Prostate gland (tissue), 2 donors: Measurements from ENCODE around the gene SAYSD1. TPM values are rescaled to one million over a fixed set of nuclear protein-coding genes. Genes with fewer than 3 reads are reported as not detected.

Experiments
- DNase-seq: peaks from one replicate; pipeline ENCODE4 v3.0.0-alpha.2; 2019; ENCODE audit warnings: low spot score
- H3K27ac ChIP-seq, 2 donors: fragments of 200-600 bp; sonication (generic); 2 replicates each; pipeline ENCODE4 v1.5.1; 2017 to 2019
- H3K27me3 ChIP-seq: fragments of 200-600 bp; sonication (generic); replicated peaks from 2 replicates; pipeline ENCODE4 v1.5.1; 2019; ENCODE audit not compliant: insufficient read depth
- H3K36me3 ChIP-seq, 2 donors: fragments of 200-600 bp; sonication (generic); 1 replicate in 1 of 2; 2 replicates in 1 of 2; pipeline versions ENCODE4 v1.5.1 to v1.8.1; 2017 to 2019
- H3K4me1 ChIP-seq: fragments of 200-600 bp; sonication (generic); replicated peaks from 2 replicates; pipeline ENCODE4 v1.5.1; 2019
- H3K4me3 ChIP-seq, 2 donors: fragments of 200-600 bp; sonication (generic); 2 replicates each; pipeline ENCODE4 v1.5.1; 2017 to 2019
- H3K9me3 ChIP-seq: fragments of 200-600 bp; sonication (generic); 2 replicates; pipeline ENCODE4 v1.5.1; 2017
- CTCF ChIP-seq, 4 experiments: fragments of 200-600 bp in 2 of 4; fragments of 450-650 bp in 2 of 4; sonication (generic) in 2 of 4; IDR thresholded peaks; 1 replicate in 3 of 4; 2 replicates in 1 of 4; pipeline ENCODE4 v1.5.1; 2016 to 2019; ENCODE audit warnings: antibody characterized with exemption in 4 of 4, mild to moderate bottlenecking in 2 of 4, moderate library complexity in 2 of 4
- POLR2A ChIP-seq: fragments of 450-650 bp; IDR thresholded peaks from one replicate; pipeline ENCODE4 v1.6.1; 2016; ENCODE audit warnings: antibody characterized with exemption, mild to moderate bottlenecking
- POLR2AphosphoS5 ChIP-seq: sonication (generic); formaldehyde crosslinking; IDR thresholded peaks from one replicate; pipeline ENCODE4 v1.6.1; 2017; ENCODE audit warnings: antibody characterized with exemption
- WGBS: methylation state at CpG from one replicate; pipeline ENCODE4 v1.1.5; 2018; 5-methylcytosine and 5-hydroxymethylcytosine counted together
- intact Hi-C: fragments of 100-400 bp; cut with DNase I; formaldehyde crosslinking; loops from one replicate; pipeline ENCODE4 v1.14.2; 2022
- total RNA-seq, 2 donors: library from RNA; depleted of rRNA; stranded (reverse); fragments of >200 nt; gene quantifications; one replicate each; pipeline ENCODE4 v1.1.0, GENCODE V29; 2016

The SAYSD1 gene
- total RNA-seq, 2 donors from 2014 or later = 23.8 to 25.4 TPM

GRCh38 chr6:39076623-39077535 is 38.1 kb downstream of the SAYSD1 start:
- no peaks in the 10 kb centered on the region for H3K36me3 ChIP-seq
- H3K4me1 ChIP-seq = no peaks in the 10 kb centered on the region
- no peaks in the 10 kb centered on the region for H3K27me3 ChIP-seq
- no peak for TF ChIP-seq POLR2A
- no peak for TF ChIP-seq POLR2AphosphoS5
- intact Hi-C loops = no loop called here
- no peak overlapping the region for H3K4me3 ChIP-seq
- no peak for DNase-seq
- H3K9me3 ChIP-seq = no peaks in the 10 kb centered on the region
- WGBS = 86% methylated on average over 9 of the region's 9 CpGs
- no peak overlapping the region for H3K27ac ChIP-seq

GRCh38 chr6:39075807-39076622 is 39.0 kb downstream of the SAYSD1 start:
- no peak overlapping the region for H3K27ac ChIP-seq
- H3K9me3 ChIP-seq = no peaks in the 10 kb centered on the region
- H3K36me3 ChIP-seq = no peaks in the 10 kb centered on the region
- H3K27me3 ChIP-seq = no peaks in the 10 kb centered on the region
- 84% methylated on average over 11 of the region's 11 CpGs for WGBS
- no peak for DNase-seq
- no peaks in the 10 kb centered on the region for H3K4me1 ChIP-seq
- no peak for TF ChIP-seq POLR2AphosphoS5
- TF ChIP-seq POLR2A = no peak
- no peak for TF ChIP-seq CTCF (IDR thresholded peaks at IDR 0.05)
- intact Hi-C loops = no loop called here
- no peak overlapping the region for H3K4me3 ChIP-seq

- Histone ChIP-seq H3K36me3 (no peaks in the 10 kb centered on the region), H3K4me1 (no peaks in the 10 kb centered on the region), H3K9me3 (no peaks in the 10 kb centered on the region), H3K27ac (no peak overlapping the region), H3K4me3 (no peak overlapping the region), H3K27me3 (no peaks in the 10 kb centered on the region)
- 78% methylated on average over 12 of the region's 12 CpGs for WGBS
- TF ChIP-seq POLR2AphosphoS5 (no peak), CTCF (IDR thresholded peaks at IDR 0.05) (no peak), POLR2A (no peak)
- intact Hi-C loops = no loop called here
- DNase-seq = no peak
Measured at GRCh38 chr6:39075010-39075686, 39.8 kb downstream of the SAYSD1 start.

GRCh38 chr6:39074486-39074885 is 40.5 kb downstream of the SAYSD1 start:
- WGBS = 81% methylated on average over 9 of the region's 9 CpGs
- TF ChIP-seq POLR2AphosphoS5 = no peak
- TF ChIP-seq CTCF (IDR thresholded peaks at IDR 0.05) = no peak
- TF ChIP-seq POLR2A = no peak
- Histone ChIP-seq H3K36me3 (no peaks in the 10 kb centered on the region), H3K4me1 (no peaks in the 10 kb centered on the region), H3K4me3 (no peak overlapping the region), H3K9me3 (no peaks in the 10 kb centered on the region), H3K27me3 (no peaks in the 10 kb centered on the region), H3K27ac (no peak overlapping the region)
- intact Hi-C loops = no loop called here
- DNase-seq = no peak
